Trophoblast cell (in vitro differentiated cells and primary cell): ENCODE data around the gene CNTFR.

Source experiments
- DNase-seq, 2 donors: peaks; one replicate each; pipeline ENCODE4 v3.0.0-alpha.2; 2016
- H2AFZ ChIP-seq: 2 replicates; pipeline ENCODE4 v1.6.1; 2013; ENCODE audit warnings: low read length, moderate library complexity, mild to moderate bottlenecking; ENCODE audit not compliant: insufficient read depth, poor library complexity
- H2AK5ac ChIP-seq: 2 replicates; pipeline ENCODE4 v1.6.1; 2013; ENCODE audit warnings: mild to moderate bottlenecking, low read length
- H2BK120ac ChIP-seq: 2 replicates; pipeline ENCODE4 v1.6.1; 2013; ENCODE audit warnings: low read length, mild to moderate bottlenecking, moderate library complexity; ENCODE audit not compliant: insufficient read depth, poor library complexity
- H2BK12ac ChIP-seq: 2 replicates; pipeline ENCODE4 v1.6.1; 2013; ENCODE audit warnings: mild to moderate bottlenecking, low read length, moderate library complexity
- H2BK5ac ChIP-seq: 2 replicates; pipeline ENCODE4 v1.6.1; 2013; ENCODE audit warnings: low read length, low read depth, moderate library complexity, mild to moderate bottlenecking; ENCODE audit not compliant: poor library complexity
- H3K14ac ChIP-seq: 2 replicates; pipeline ENCODE4 v1.6.1; 2013; ENCODE audit warnings: mild to moderate bottlenecking, low read length
- H3K18ac ChIP-seq: 2 replicates; pipeline ENCODE4 v1.6.1; 2013; ENCODE audit warnings: mild to moderate bottlenecking, low read length
- H3K23ac ChIP-seq: 2 replicates; pipeline ENCODE4 v1.6.1; 2013; ENCODE audit warnings: low read length
- H3K27ac ChIP-seq: 2 replicates; pipeline ENCODE4 v1.5.1; 2013; ENCODE audit warnings: low read depth, mild to moderate bottlenecking, inconsistent platforms, low read length, moderate library complexity
- H3K27me3 ChIP-seq: 2 replicates; pipeline ENCODE4 v1.6.1; 2013; ENCODE audit warnings: inconsistent platforms, mild to moderate bottlenecking, low read length, moderate library complexity; ENCODE audit not compliant: insufficient read depth
- H3K36me3 ChIP-seq, 2 experiments: 1 replicate in 1 of 2; 2 replicates in 1 of 2; pipeline ENCODE4 v1.6.1; 2013; ENCODE audit warnings: low read length in 2 of 2, mild to moderate bottlenecking in 2 of 2, moderate library complexity in 1 of 2; ENCODE audit not compliant: insufficient read depth in 2 of 2, control insufficient read depth in 1 of 2
- H3K4ac ChIP-seq: 2 replicates; pipeline ENCODE4 v1.6.1; 2013; ENCODE audit warnings: low read depth, mild to moderate bottlenecking, low read length, moderate library complexity
- H3K4me1 ChIP-seq, 2 experiments: 1 replicate in 1 of 2; 2 replicates in 1 of 2; pipeline ENCODE4 v1.6.1; 2013; ENCODE audit warnings: low read length in 2 of 2, mild to moderate bottlenecking in 2 of 2, moderate library complexity in 1 of 2; ENCODE audit not compliant: insufficient read depth in 2 of 2, control insufficient read depth in 1 of 2
- H3K4me2 ChIP-seq: 2 replicates; pipeline ENCODE4 v1.6.1; 2013; ENCODE audit warnings: inconsistent platforms, mild to moderate bottlenecking, low read length, moderate library complexity
- H3K4me3 ChIP-seq: 2 replicates; pipeline ENCODE4 v1.5.1; 2013; ENCODE audit warnings: mild to moderate bottlenecking, low read depth, low read length, inconsistent platforms
- H3K79me1 ChIP-seq: one replicate; pipeline ENCODE4 v1.6.1; 2013; ENCODE audit warnings: low read length
- H3K79me2 ChIP-seq: 2 replicates; pipeline ENCODE4 v1.6.1; 2013; ENCODE audit warnings: low read length, mild to moderate bottlenecking; ENCODE audit not compliant: control insufficient read depth, insufficient read depth, poor library complexity
- H3K9ac ChIP-seq: 2 replicates; pipeline ENCODE4 v1.6.1; 2013; ENCODE audit warnings: mild to moderate bottlenecking, low read length
- H3K9me3 ChIP-seq: 2 replicates; pipeline ENCODE4 v1.6.1; 2013; ENCODE audit warnings: low read depth, mild to moderate bottlenecking, control low read depth, inconsistent platforms, low read length; ENCODE audit not compliant: insufficient read depth
- H4K12ac ChIP-seq: 2 replicates; pipeline ENCODE4 v1.6.1; 2013; ENCODE audit warnings: low read depth, mild to moderate bottlenecking, low read length, moderate library complexity
- H4K8ac ChIP-seq: 2 replicates; pipeline ENCODE4 v1.6.1; 2013; ENCODE audit warnings: low read depth, mild to moderate bottlenecking, low read length, moderate library complexity
- H4K91ac ChIP-seq: one replicate; pipeline ENCODE4 v1.6.1; 2013; ENCODE audit warnings: low read depth, mild to moderate bottlenecking, low read length, moderate library complexity
- WGBS: extraction: QIAGEN DNeasy Blood & Tissue Kit; methylation state at CpG from one replicate; pipeline ENCODE4 v1.1.7; 2013; ENCODE audit warnings: missing lambda C conversion rate; ENCODE audit not compliant: insufficient read length, insufficient coverage; ENCODE audit errors: extremely low coverage; 5-methylcytosine and 5-hydroxymethylcytosine counted together

Gene CNTFR

DNA sequence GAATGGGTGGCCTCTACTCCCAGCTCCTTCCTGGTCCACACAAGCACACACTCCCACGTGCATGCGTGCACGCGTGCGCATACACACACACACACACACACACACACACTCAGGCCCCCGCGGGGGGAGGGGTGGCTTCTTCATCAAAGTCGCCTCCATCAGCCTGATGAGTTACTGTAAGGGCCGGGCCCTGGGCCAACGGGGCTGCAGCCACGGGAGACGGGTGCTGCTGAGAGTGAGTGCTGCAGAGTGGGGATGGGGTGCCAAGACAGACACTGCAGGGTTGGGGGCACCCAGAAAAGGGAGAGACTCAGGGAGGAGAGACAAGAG, 18.1 kb downstream of the CNTFR start:
- no peak overlapping the region for H4K12ac ChIP-seq
- H2BK120ac ChIP-seq = no peak overlapping the region
- H3K9me3 ChIP-seq = peaks cover 2% of the 10 kb centered on the region
- no peak overlapping the region for H3K4me3 ChIP-seq
- no CpG with 5 or more reads among the region's 12 CpGs for WGBS
- no peak overlapping the region for H3K27ac ChIP-seq
- H3K79me1 ChIP-seq = no peaks in the 10 kb centered on the region
- H3K36me3 ChIP-seq = no peaks in the 10 kb centered on the region
- H3K14ac ChIP-seq = no peak overlapping the region
- H3K23ac ChIP-seq = no peak overlapping the region
- H4K91ac ChIP-seq = no peak overlapping the region
- no peak overlapping the region for H2AFZ ChIP-seq
- no peaks in the 10 kb centered on the region for H3K79me2 ChIP-seq
- H2BK12ac ChIP-seq = no peak overlapping the region
- H4K8ac ChIP-seq = no peak overlapping the region
- no peak overlapping the region for H3K4ac ChIP-seq
- H2AK5ac ChIP-seq = no peak overlapping the region
- H2BK5ac ChIP-seq = no peak overlapping the region
- H3K9ac ChIP-seq = no peak overlapping the region
- H3K4me2 ChIP-seq = no peak overlapping the region
- H3K4me1 ChIP-seq = no peaks in the 10 kb centered on the region
- DNase-seq = no peak
- no peak overlapping the region for H3K18ac ChIP-seq
- no peaks in the 10 kb centered on the region for H3K27me3 ChIP-seq

DNA sequence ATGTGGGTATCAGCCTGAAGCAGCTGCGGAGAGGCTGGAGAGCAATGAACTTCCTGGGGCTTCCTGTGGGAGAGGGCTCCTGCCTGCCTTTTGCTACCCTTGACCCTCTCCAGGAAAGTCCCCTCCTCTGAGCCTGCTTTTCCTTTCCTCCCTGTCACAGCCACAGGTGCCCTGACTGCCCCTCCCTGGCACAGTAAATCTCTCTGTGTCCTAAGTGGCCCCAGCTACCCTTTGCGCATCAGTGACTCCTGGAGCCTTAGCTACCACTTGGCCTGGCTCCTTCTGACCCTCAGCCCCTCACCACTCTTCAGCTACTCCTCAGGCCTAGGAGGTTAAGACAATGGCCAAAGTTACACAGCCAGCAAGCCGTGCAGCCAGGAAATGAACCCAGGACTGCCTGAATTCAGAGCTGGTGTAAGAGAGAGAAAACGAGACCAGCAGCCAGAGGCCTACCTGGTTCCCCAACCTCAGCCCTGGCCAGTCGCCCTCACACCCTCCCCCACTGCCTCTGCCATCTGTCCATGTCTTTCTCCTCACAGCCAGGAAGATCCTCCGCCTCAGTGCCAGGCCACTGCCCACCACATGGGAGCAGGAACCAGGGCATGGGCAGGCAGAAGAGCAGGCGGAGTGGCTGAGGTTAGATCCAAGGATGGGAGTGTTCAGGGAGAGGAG, 18.6 kb downstream of the CNTFR start:
- H2AK5ac ChIP-seq = no peak overlapping the region
- H3K36me3 ChIP-seq = no peaks in the 10 kb centered on the region
- peaks cover 2% of the 10 kb centered on the region for H3K9me3 ChIP-seq
- no peak overlapping the region for H3K4ac ChIP-seq
- H3K14ac ChIP-seq = no peak overlapping the region
- DNase-seq = no peak
- no peak overlapping the region for H3K4me3 ChIP-seq
- no peaks in the 10 kb centered on the region for H3K79me1 ChIP-seq
- no peak overlapping the region for H3K23ac ChIP-seq
- no peak overlapping the region for H3K18ac ChIP-seq
- no CpG with 5 or more reads among the region's 7 CpGs for WGBS
- H3K9ac ChIP-seq = no peak overlapping the region
- H3K4me2 ChIP-seq = no peak overlapping the region
- no peak overlapping the region for H2BK12ac ChIP-seq
- H4K91ac ChIP-seq = no peak overlapping the region
- no peak overlapping the region for H4K8ac ChIP-seq
- H2BK120ac ChIP-seq = no peak overlapping the region
- H3K27ac ChIP-seq = no peak overlapping the region
- no peaks in the 10 kb centered on the region for H3K27me3 ChIP-seq
- no peak overlapping the region for H2AFZ ChIP-seq
- no peak overlapping the region for H4K12ac ChIP-seq
- no peaks in the 10 kb centered on the region for H3K79me2 ChIP-seq
- H3K4me1 ChIP-seq = no peaks in the 10 kb centered on the region
- no peak overlapping the region for H2BK5ac ChIP-seq

DNA sequence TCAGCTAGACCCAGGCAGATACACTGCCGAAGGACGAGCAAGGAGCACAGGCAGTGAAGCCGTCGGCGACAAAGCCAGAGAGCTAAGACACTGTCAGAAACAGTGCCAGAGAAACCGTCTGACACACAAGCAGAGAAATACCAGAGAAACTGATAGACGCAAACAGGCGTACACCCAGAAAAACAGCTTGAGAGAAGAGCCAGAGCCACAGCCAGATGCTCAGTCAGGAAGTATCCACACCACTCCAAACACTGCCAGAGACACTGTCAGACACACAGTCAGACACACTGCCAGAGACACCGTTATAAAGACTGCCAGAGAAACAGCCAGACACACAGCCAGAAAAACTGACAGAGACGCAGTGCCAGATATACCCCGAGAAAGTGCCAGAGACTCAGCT, 19.1 kb downstream of the CNTFR start:
- Histone ChIP-seq H4K91ac (no peak overlapping the region), H3K79me2 (no peaks in the 10 kb centered on the region), H2BK120ac (no peak overlapping the region), H3K4me3 (no peak overlapping the region), H2AFZ (no peak overlapping the region), H3K4me1 (no peaks in the 10 kb centered on the region), H2BK5ac (no peak overlapping the region), H3K23ac (no peak overlapping the region), H3K9ac (no peak overlapping the region), H3K27me3 (no peaks in the 10 kb centered on the region), H3K4me2 (no peak overlapping the region), H2BK12ac (no peak overlapping the region), H3K18ac (no peak overlapping the region), H3K4ac (no peak overlapping the region), H3K27ac (no peak overlapping the region), H2AK5ac (no peak overlapping the region), H3K36me3 (no peaks in the 10 kb centered on the region), H3K14ac (no peak overlapping the region), H4K12ac (no peak overlapping the region), H4K8ac (no peak overlapping the region), H3K79me1 (no peaks in the 10 kb centered on the region), H3K9me3 (peaks cover 2% of the 10 kb centered on the region)
- DNase-seq = no peak
- WGBS = no CpG with 5 or more reads among the region's 11 CpGs

DNA sequence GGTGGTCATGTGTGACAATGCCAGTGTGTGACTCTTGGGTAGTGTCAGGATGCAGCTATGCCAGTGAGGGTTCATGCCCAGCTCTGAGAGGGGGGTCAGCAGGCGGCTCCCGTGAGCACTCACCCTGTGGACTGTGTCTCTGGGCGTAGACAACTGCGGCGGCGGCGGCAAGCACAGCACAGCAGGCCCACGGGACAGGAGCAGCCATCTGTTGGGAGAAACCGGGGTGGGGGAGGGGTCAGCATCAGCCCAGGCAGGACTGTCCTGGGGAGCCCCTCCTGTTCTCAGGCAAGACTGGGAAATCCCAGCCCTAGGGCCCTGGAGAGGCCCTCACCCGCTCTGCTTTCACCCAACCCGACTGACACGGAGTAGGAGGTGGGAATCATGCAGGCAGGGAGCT, 20.8 kb downstream of the CNTFR start:
- H3K23ac ChIP-seq = no peak overlapping the region
- no peaks in the 10 kb centered on the region for H3K36me3 ChIP-seq
- H3K18ac ChIP-seq = no peak overlapping the region
- H3K79me2 ChIP-seq = no peaks in the 10 kb centered on the region
- no peak overlapping the region for H4K8ac ChIP-seq
- H3K9ac ChIP-seq = no peak overlapping the region
- H4K91ac ChIP-seq = no peak overlapping the region
- peaks cover 2% of the 10 kb centered on the region for H3K9me3 ChIP-seq
- H2BK120ac ChIP-seq = no peak overlapping the region
- no peak overlapping the region for H2BK12ac ChIP-seq
- H3K4me2 ChIP-seq = no peak overlapping the region
- H2AFZ ChIP-seq = no peak overlapping the region
- no peak overlapping the region for H3K4me3 ChIP-seq
- H3K4ac ChIP-seq = no peak overlapping the region
- no peaks in the 10 kb centered on the region for H3K4me1 ChIP-seq
- H3K27ac ChIP-seq = no peak overlapping the region
- no peak overlapping the region for H2BK5ac ChIP-seq
- WGBS = no CpG with 5 or more reads among the region's 12 CpGs
- H3K79me1 ChIP-seq = no peaks in the 10 kb centered on the region
- H4K12ac ChIP-seq = no peak overlapping the region
- no peaks in the 10 kb centered on the region for H3K27me3 ChIP-seq
- no peak for DNase-seq
- H2AK5ac ChIP-seq = no peak overlapping the region
- no peak overlapping the region for H3K14ac ChIP-seq
